Breast epithelium (tissue), 4 donors: ENCODE data around the gene SMARCAL1. TPM values are rescaled to one million over a fixed set of nuclear protein-coding genes. Genes with fewer than 3 reads are reported as not detected.

ENCODE experiments used
- DNase-seq, 2 donors: peaks; one replicate each; pipeline ENCODE4 v3.0.0-alpha.2; 2019; ENCODE audit warnings: low spot score in 2 of 2
- H3K27ac ChIP-seq, 2 donors: fragments of 200-600 bp; sonication (generic) in 1 of 2; one replicate each; pipeline ENCODE4 v1.5.1; 2016 to 2019; ENCODE audit warnings: mild to moderate bottlenecking in 1 of 2
- H3K27me3 ChIP-seq, 2 donors: fragments of 200-600 bp; sonication (generic) in 1 of 2; one replicate each; pipeline versions ENCODE4 v1.5.1 to v1.6.0; 2017 to 2019; ENCODE audit warnings: control low read depth in 1 of 2, mild to moderate bottlenecking in 1 of 2
- H3K36me3 ChIP-seq: fragments of 200-600 bp; one replicate; pipeline ENCODE4 v1.5.1; 2019
- H3K4me1 ChIP-seq, 2 donors: fragments of 200-600 bp; sonication (generic); one replicate each; pipeline ENCODE4 v1.5.1; 2016 to 2019; ENCODE audit warnings: control low read depth in 1 of 2
- H3K4me3 ChIP-seq, 3 donors: fragments of 200-600 bp; sonication (generic); 1 replicate in 2 of 3; 2 replicates in 1 of 3; pipeline ENCODE4 v1.5.1; 2016 to 2019; ENCODE audit warnings: mild to moderate bottlenecking in 3 of 3, moderate library complexity in 2 of 3
- H3K9me3 ChIP-seq, 2 donors: fragments of 200-600 bp; sonication (generic) in 1 of 2; one replicate each; pipeline ENCODE4 v1.5.1; 2016 to 2019; ENCODE audit warnings: control low read depth in 1 of 2
- POLR2A ChIP-seq: fragments of 450-650 bp; IDR thresholded peaks from one replicate; pipeline ENCODE4 v1.6.1; 2016; ENCODE audit warnings: antibody characterized with exemption, mild to moderate bottlenecking, moderate library complexity
- POLR2AphosphoS5 ChIP-seq, 3 donors: sonication (generic); formaldehyde crosslinking; IDR thresholded peaks; one replicate each; pipeline ENCODE4 v1.6.1; 2017; ENCODE audit warnings: antibody characterized with exemption in 3 of 3
- intact Hi-C: fragments of 100-400 bp; cut with DNase I; formaldehyde crosslinking; loops from one replicate; pipeline ENCODE4 v1.15.1; 2023; ENCODE audit warnings: low total_unique reads
- total RNA-seq, 3 donors: library from RNA; depleted of rRNA; stranded (reverse); fragments of >200 nt; gene quantifications; one replicate each; pipeline ENCODE4 v1.1.0, GENCODE V29; 2016
- TF ChIP-seq, protein P1 (sequence below), 3 donors: fragments of 450-650 bp; IDR thresholded peaks; one replicate each; pipeline ENCODE4 v1.5.1; 2016 to 2017; ENCODE audit warnings: antibody characterized with exemption in 3 of 3, mild to moderate bottlenecking in 3 of 3, moderate library complexity in 3 of 3

The SMARCAL1 gene
- total RNA-seq, 3 donors from 2014 or later, result 12.0 to 28.1 (median 20.6) TPM

DNA sequence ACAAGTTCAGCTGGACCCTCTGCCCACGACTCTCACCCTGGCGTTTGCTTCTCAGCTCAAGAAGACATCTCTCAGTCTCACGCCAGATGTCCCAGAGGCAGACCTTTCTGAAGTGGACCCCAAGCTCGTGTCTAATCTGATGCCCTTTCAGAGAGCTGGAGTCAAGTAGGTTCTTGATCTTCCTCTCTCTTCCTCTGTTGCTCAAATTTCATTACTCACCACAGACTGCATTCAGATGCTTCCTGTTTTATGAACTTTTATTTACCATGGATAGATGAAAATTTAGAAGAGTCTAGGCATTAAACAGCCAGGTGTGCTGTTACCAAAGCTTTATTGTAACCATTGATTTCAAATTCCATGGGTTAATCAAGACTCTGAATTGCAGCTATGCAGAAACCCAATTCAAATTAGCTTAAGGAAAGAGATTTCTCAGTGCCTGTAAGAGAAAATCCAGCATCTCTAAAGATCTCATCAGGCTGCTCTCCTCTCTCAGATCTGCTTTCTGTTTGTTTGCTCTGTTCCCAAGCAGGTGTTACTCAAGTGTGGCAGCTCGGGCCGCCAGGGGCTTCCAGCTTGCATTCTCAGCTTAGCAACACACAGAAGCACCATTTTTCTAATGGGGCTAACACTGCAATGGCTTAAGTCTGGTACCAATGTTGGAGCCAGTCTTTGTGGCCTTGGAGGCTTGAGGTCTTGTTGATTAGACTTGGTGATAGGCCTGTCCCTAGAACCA, 16.5 kb downstream of the SMARCAL1 start:
- Histone ChIP-seq H3K27ac (no peak overlapping the region), H3K27me3 (no peaks in the 10 kb centered on the region), H3K4me1 (no peaks in the 10 kb centered on the region), H3K36me3 (peaks cover 22% of the 10 kb centered on the region), H3K9me3 (peaks cover 0 to 5% of the 10 kb centered on the region in 2 donors), H3K4me3 (no peak overlapping the region)
- no peak for DNase-seq
- TF ChIP-seq POLR2AphosphoS5 (IDR thresholded peaks at IDR 0.05), result no peak
- TF ChIP-seq, protein P1, sequence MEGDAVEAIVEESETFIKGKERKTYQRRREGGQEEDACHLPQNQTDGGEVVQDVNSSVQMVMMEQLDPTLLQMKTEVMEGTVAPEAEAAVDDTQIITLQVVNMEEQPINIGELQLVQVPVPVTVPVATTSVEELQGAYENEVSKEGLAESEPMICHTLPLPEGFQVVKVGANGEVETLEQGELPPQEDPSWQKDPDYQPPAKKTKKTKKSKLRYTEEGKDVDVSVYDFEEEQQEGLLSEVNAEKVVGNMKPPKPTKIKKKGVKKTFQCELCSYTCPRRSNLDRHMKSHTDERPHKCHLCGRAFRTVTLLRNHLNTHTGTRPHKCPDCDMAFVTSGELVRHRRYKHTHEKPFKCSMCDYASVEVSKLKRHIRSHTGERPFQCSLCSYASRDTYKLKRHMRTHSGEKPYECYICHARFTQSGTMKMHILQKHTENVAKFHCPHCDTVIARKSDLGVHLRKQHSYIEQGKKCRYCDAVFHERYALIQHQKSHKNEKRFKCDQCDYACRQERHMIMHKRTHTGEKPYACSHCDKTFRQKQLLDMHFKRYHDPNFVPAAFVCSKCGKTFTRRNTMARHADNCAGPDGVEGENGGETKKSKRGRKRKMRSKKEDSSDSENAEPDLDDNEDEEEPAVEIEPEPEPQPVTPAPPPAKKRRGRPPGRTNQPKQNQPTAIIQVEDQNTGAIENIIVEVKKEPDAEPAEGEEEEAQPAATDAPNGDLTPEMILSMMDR (IDR thresholded peaks at IDR 0.05), result no peak
- no peak for TF ChIP-seq POLR2A
- intact Hi-C loops, result no loop called here

DNA sequence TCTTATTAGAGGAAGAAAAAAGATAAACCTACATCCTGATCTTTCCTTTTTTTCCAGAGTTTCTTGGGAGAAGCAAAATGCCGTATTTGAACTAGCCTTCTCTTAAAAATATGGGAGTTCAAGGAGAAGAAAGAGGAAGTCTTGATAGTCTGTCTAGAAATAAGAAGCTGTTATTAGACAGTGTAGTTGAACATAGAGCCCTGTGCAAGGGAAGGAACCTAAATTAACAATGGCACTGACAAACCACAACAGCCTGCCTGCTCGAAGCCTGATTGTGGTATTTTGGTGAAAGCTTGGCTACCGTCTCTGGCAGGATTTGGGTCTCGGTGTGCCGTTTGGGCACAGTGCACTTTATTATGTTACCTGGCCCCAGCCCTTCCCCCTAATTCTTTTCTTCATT, 17.1 kb downstream of the SMARCAL1 start:
- H3K9me3 ChIP-seq, result peaks cover 0 to 5% of the 10 kb centered on the region in 2 donors
- no peaks in the 10 kb centered on the region for H3K27me3 ChIP-seq
- no peaks in the 10 kb centered on the region for H3K4me1 ChIP-seq
- no peak overlapping the region for H3K4me3 ChIP-seq
- peaks cover 28% of the 10 kb centered on the region for H3K36me3 ChIP-seq
- intact Hi-C loops, result no loop called here
- H3K27ac ChIP-seq, result no peak overlapping the region
- no peak for DNase-seq
- TF ChIP-seq, protein P1 (IDR thresholded peaks at IDR 0.05), result no peak
- TF ChIP-seq POLR2A (no peak), POLR2AphosphoS5 (IDR thresholded peaks at IDR 0.05) (no peak)

DNA sequence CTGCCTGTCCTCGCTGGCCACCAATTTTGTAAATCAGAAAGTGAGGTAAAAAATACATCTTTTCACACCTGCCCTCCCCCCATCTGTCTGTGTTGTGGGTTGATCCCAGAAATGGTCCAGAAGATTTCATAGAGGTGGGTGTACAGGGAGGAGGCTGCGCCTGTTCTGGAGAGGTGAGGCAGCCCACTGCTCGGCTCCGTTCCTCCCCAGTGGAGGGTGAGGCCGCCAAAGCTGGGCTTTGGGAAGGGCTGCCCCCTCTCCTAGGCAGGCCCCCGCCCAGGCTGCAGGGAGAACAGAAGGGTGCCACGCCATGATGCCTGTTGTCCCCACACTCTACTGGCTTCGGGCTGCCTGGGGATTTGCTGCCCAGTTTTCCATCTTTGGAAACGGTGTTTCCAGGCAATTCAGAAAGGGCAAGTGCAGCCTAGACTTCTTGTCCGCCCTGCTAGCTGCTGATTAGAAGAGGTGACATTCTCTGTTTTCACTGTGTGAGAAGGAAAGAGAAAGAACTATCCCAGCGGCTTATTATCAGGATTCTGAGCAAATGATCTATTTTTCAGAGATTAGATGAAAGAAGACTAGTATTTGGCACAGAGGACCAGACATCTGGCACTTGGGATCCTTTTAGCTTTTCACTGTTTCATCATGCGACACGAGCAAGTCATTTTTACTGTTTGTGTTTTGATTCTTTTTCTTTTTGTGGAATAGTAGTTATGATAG, 18.7 kb downstream of the SMARCAL1 start:
- Histone ChIP-seq H3K27me3 (no peaks in the 10 kb centered on the region), H3K27ac (no peak overlapping the region), H3K36me3 (peaks cover 21% of the 10 kb centered on the region), H3K4me3 (no peak overlapping the region), H3K9me3 (no peaks in the 10 kb centered on the region), H3K4me1 (no peaks in the 10 kb centered on the region)
- intact Hi-C loops, result no loop called here
- no peak for DNase-seq
- no peak for TF ChIP-seq POLR2AphosphoS5 (IDR thresholded peaks at IDR 0.05)
- TF ChIP-seq, protein P1 (IDR thresholded peaks at IDR 0.05), result no peak
- no peak for TF ChIP-seq POLR2A

DNA sequence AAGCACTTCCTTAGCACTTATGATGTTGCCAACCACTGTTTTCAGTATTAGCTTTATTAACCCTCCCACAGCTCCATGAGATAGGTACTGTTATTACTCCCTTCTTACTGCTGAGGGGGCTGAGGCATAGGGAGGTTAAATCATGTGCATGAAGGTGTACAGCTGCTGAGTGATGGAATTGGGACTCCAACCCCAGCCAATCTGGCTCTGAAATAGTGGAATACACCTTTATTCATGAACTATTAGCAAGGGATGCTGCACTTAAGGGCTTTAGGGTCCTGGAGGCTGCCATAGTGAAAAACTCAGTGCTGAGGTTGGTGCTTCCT, 19.2 kb downstream of the SMARCAL1 start:
- intact Hi-C loops, result no loop called here

More for the DNA sequence above, 19.2 kb downstream of the SMARCAL1 start:
- TF ChIP-seq, protein P1 (IDR thresholded peaks at IDR 0.05), result no peak
- TF ChIP-seq POLR2A, result no peak
- TF ChIP-seq POLR2AphosphoS5 (IDR thresholded peaks at IDR 0.05), result no peak
- peaks cover 21% of the 10 kb centered on the region for H3K36me3 ChIP-seq
- H3K4me3 ChIP-seq, result no peak overlapping the region
- no peaks in the 10 kb centered on the region for H3K27me3 ChIP-seq
- no peak for DNase-seq
- H3K9me3 ChIP-seq, result no peaks in the 10 kb centered on the region
- H3K27ac ChIP-seq, result no peak overlapping the region
- H3K4me1 ChIP-seq, result no peaks in the 10 kb centered on the region
